Stimulated activated CD4-positive, alpha-beta T cell treated with anti-CD3 and anti-CD28 coated beads, TNF-alpha, amount 100 ng/mL, for 48 hours (primary cell): ENCODE data around the gene DNMT3A.
A peak's percentile ranks its signal among the peaks of the same experiment; 100 is the strongest.

ENCODE experiments used
- DNase-seq, 3 donors: peaks; one replicate each; pipeline ENCODE4 v3.0.0-alpha.2; 2020; ENCODE audit warnings: low read depth in 3 of 3

DNMT3A gene

DNA sequence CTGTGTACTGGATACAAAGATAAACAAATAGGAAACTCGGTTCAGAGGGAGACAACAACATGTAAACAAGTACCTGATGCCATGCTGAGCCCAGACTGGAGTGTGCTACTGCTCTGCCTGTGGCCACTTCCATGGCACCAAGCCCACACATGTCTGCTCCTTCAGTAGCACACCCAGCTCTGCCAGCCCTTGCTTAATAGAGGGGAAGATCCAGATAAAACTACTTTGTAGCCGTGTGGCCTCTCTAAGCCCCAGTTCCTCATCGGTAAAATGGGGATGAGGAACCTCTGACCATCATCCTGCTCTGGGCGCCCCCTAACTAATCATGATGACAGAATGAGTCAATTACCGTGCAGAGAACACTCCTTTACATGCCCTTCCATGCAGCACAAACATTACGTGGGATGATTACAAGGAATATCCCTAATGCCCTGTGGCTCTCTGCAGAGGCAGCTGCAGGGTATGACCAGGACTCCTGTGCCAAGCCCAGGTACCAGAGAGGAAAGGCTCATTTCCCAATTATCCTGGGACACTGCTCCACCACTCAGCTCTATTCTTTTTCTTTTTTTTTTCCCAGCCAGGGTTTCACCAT is 34.9 kb downstream of the DNMT3A start:
- no peak for DNase-seq

DNA sequence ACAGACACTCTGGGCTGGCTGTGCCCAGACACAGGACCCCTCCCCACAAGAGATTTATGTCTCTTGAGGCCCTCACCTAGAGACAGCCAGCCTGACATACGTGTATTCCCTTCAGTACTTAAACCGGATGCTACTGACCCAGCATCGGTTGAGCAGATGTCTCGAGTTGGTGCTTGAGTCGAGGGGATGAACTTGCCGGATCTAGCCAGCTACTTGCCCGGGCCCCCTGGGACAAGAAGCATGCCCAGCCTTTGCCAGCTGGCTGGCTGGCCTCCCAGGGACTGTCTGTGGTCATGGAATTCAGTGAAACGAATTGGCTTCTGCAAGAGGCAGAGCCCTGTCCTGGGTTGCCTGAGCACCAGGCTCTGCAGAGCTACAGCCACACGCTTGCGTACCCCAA is 36.0 kb downstream of the DNMT3A start:
- DNase-seq = no peak

DNA sequence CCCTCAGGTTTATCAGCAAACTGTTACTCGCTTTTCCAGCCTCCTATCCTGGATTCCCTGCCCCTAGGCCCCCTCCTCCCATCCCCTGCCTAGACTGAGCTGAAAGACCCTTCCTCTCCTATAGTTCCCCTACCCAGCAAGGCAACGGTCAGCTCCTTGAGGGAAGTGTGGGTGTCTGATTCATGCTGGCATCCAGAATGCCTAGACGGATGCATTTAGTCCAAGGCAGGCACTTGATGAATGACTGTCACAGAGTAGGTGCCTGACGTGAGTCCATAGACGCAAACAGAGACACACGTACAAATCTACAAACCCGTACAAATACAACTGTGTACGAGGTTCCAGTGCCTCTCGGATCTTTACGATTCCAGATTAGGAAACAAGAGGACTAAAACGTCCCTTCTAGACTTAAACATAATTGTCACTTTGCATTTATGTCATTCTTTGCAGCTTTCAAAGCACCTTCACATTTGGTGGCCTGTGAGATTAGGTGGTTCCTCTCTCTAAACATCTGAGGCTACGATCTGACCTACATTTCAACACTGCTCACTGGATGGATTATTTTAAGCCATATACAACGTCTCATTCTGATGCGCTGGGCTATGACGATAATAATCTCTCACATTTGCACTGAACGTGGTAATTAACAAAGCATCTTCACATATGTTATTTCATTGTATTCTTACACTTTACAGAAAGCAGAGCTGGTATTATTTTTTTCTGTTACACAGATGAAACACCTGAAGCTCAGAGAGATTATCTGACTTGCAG is 36.7 kb downstream of the DNMT3A start:
- DNase-seq = no peak

DNA sequence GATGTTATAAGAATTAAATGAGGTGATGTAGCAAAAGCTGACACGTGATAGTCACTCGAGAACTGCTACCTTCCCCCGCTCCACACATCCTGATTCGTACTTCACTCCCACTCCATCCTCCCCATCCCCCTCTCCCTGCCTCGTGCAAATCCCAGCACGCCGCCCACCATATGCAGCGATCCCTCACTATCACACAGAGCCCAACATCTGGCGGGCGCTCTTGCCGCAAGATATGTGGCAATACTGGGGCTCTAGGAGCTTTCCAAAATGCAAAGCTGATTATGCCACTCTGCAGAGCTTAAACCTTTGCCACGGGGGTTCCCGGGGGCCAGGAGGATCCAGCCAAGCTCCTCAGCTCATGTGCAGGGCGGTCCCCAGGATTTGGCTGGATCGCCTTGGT is 37.4 kb downstream of the DNMT3A start:
- no peak for DNase-seq

DNA sequence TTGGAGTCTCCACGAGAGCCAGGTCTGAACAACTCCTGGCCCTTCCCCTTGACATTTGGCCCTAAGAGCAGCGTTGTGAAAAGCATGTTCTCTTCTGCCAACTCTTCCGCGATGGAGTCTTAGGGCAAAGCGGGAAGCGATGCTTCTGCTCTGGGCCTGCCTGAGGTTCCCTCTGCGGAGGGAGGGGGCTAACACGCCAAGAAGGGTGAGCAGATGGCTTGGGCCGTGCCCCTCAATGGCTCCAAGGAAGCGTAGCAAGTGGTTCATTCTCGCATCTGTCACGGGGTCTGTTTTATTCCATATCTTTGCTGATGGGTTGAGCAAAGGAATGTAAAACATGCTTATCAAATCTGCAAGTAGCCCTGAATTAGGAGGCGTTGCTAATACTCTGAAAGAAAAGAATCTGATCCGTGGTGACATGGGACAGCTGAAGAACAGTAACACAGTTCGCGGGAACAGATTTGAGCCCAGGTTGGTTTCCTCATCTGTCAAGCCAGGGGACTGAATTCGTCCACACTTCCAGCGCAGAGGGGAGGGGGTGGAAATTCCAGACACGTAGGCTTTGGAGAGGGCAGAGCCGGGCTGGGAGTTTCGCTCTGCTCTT is 38.0 kb downstream of the DNMT3A start:
- no peak for DNase-seq

DNA sequence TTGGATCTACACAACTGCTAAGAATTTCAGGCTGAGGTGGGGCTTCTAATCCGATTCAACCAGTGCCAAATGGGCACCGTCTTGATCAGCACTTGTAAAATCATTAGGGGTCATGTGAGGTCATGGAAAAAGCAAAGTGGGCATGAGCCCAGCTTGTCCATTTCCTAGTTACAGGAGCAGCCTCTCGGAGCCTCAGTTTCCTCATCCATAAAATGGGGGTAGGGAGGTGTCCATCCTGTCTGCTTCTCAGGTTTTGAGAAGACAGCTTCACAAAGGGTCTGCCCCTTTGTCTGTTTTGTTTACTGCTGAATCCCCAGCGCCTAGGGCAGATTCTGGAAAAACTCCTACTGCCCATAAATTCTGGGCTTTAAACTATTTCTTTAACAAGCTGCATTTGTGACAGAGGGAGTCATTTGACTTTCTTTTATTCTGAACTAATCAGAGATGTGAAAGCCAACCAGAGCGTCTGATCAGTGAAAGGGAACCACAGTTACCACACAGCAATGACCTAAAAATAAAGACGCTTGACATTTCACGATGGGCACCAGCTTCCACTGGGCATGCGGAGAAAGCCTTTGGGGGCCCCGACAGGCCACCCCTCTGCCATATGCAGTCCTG is 38.9 kb downstream of the DNMT3A start:
- no peak for DNase-seq

DNA sequence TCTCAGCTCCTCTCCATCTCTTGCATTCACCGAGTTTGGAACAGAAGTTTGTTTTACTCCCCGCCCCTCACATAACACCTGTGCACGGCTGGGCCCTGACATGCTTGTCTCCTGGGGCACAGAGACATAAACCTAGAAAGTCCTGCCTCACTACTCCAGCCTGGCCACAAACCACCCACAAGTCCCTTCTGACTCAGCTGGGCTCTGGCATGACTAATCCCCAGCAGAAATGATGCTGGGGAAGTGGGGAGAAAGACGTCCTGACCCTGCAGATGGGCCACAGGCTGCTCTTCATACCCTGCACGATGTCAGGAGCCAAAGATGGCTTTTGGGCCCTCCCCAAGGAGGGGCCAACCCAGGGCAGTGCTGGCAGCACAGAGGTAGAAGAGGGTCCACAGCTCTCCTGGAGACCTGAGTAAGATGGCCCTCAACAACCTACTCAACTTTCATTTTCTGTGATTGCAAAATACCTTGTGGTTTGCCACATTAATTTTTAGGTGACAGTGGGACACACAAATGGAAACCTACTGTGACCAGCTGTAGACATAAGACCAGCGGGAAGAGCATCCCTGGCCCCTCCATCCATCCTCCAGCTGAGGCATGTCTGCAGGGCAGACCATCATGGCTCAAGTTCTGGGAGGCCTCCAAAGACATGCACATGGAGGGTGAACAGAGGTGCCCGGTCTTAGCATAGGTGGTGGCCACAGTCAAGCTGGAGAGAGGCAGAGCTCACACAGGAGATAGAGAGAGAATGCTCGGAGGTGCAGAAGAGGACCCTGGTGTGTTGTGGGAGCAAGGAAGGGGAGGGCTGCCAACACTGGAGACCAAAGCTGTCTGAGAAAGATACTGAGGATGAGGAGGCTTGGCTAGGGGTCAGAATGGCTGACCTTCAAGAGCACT is 40.0 kb downstream of the DNMT3A start:
- peak; percentile 46 to 73 (median 67) for DNase-seq

DNA sequence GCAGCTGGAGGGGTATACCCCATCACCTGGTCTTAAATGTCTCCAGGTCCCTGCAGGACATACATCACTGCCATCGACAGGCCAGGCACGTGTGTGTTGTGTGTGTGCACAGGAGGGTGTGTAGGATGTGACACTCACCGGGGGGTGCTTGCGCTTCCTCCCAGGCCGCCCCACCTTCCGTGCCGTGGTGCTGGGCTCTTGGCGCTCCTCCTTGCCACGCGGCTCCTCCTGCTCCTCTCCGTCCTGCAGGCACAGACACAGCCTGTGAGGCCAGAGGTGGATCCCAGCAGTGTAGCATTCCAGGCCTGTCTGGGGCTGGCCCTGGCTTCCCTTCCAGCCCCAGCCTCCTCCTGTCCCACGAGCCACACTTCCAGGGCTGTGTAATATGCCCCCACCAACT is 41.7 kb downstream of the DNMT3A start:
- no peak for DNase-seq

DNA sequence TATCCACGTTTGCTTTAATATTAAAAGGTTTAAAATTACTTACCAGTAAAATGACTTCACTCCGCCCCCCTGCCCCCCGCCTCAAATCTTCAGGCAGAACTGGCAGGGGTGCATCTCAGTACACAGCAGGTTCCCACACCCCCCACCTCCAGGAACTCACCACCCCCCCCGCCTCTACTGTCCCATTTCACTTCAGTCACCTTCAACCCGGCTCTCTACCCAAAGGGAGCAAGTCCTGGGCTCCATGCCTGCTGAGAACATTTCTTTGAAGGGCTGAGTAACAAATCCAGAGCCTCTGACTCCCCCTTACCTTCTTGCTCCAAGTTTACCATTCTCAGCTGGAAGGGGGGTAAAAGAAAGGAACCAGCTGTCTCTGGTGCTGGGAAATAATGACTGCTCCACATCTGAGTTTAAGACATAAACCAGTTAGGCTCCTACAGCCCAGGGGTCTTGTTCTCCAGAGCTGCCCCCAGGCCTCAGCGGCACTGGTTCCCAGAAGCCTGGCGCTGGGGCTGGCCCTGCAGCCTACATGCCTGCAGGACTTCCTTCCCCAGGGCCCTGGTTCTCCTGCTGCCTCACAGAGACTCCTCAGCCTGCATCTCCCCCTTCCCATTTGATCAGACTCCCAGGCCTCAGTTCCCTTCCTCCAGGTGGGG is 42.8 kb downstream of the DNMT3A start:
- no peak for DNase-seq

DNA sequence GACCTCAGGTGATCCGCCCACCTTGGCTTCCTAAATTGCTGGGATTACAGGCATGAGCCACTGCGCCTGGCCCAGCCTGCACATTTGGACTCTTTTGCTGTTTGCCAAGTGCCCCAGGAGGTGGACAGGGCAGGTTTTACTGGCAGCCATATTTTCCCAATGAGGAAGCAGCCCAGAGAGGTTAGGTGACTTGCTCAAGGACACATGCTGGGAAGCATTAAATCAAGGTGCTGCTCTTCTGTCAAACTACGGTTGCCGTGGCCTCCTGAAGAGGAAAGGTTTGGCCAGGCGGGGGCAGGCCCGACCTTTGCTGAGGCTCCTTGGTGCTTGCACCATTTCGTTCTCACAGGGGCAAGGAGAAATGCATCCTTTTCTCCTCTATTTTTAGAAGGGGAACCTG is 44.0 kb downstream of the DNMT3A start:
- DNase-seq = no peak

DNA sequence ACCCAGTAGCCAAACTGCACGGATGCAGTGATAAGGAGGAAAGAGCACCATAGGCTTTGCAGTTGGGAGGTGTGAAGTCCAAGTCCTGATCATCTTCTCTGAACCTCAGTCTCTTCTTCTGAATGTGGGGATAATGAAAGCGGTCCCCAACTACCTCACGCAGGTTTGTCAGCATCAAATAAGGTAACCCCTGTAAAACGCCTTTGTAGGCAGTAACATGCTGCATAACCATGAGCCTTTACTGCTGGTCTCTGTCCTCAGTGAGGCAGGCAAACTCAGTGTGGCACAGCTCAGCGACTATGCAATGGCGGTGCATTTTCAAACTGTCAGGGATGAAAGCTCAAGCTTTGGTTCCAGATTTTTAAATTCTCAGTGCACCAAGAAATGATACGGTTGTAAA is 46.1 kb downstream of the DNMT3A start:
- no peak for DNase-seq

DNA sequence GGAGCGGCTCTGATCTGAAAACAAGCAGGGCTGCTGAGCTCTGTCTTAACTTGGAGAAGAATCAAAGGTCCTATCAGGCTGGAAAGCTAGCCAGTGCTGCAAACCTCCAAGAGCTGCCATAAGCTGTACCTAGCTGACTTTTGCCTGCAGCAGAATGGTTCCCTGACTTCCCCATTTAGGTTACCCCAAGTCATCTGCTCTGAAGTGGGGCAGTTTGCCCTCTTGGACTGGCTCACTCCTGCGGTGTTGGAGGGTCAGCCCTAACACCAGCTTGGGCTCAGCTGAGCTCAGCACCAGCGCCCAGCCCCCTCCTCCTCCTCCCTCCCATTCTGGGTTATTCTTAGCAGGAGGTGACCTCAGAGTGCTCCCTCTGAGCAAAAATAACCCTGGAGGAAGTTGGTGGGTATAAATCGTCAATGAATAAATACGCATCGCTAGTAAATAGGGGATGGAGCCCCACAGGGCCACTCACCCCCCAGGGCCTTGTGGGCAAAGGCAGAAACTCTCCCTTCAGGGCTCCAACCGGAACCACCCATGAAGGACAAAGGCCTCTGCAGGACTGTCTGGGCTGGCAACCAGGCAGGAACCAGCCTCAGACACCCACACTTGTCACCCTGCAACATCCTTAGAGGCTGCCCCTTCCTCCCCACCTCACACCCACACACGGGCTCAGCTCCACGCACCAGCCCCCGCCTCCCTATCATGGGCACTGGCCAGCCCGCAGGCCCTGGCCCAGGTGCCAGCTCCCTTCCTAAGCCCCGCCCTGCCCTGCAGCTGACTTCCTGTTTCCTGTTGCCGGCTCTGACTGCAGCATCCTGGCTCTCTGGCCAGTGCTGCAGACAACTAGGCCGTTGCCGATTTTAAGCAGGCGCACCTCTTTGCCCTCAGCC is 46.9 kb downstream of the DNMT3A start:
- no peak for DNase-seq

DNA sequence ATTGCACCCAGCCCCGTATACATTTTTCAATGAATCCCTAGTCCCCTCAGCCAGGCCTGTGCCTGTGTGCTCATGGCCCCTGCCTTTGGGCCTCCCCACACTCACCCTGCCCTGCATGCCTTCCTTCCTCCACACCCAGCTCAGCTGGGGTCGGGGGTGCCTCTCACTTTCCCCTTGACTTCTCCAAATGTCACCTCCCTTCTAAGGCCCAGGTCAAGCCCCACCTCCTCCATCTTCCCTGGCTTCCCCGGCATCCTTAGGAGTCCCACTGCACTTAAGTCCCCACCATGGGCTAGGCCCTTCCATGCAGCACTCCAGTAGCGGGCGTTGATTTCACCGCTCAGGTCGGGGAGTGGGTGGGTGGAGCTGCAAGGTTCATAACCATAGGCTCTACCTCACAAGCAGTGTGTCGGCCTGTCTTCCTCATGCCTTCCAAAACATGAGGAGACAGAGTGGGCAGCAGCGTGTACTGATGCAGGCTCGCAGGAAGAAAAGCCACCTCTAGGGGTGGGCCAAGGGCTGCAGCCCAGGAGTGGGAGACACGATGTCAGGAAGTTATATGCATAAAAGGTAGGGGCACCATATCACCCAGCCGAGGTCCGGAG is 47.7 kb downstream of the DNMT3A start:
- no peak for DNase-seq

DNA sequence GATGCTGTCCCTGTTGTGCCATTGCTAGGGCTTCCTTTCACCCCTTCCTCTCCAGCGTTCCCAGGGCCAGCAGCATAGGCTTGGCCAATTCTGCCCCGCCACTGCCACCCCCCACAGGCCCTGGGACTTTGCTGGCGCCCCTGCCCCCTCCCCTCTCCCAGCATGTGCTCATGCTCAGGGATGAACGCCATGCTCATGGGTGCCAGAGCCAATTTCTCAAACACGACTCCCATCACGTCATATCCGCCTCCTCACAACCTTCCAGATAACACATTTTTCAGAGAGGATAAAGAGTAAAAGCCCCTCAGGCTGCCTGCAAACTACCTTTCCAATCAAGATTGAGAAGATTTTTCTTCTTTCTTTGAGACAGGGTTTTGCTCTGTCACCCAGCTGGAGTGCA is 48.6 kb downstream of the DNMT3A start:
- DNase-seq = no peak

DNA sequence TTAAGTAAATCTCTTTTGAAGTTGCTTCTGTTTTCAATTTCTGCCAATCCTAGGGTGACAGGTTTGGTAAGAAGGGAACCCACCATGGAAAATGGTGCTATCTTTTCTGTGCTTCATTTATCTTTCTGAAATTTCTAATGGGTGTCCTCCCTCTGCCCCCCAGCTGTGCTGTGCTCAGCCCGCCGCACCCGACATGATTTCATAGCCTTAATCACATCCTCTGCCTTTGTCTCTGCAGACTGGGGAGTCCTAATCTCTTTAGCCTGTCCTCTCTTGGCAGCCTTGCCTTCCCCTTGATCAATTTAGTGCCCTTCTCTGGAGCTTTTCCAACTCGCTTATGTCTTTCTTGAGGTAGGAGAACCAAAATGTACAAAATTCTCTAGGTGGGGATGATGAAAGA is 49.3 kb downstream of the DNMT3A start:
- no peak for DNase-seq

DNA sequence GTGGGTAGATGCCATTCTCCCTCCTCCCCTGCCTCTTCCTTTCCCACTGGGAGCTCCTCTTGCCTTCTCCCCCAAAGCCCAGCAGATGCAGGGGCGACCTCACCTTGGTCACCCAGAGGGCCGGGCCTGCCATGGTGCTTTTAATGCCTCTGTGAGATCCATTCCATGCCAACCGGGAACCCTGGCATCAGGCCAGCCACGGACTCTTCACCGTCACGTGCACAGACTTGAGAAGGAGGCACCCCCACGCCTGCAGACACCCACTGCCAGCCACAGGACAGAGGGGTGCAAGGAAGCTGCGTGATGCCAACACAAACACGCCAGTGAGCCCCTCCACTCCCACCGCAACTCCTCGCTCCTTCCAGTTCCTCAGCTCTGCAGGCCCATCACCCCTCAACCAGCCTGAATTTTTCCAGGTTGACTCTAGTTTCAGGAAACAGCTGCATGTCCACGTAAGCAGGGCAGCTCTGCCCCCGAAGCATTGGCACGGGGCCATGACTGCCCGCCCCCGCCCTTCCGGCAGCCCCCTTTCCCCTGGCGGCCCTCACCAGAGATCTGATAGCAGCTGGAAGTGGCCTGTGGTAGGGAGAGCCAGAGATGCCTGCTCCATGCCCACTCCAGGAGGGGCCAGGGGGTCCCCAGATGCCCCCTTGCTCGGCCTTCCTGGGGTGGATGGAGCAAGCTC is 50.8 kb downstream of the DNMT3A start:
- no peak for DNase-seq

DNA sequence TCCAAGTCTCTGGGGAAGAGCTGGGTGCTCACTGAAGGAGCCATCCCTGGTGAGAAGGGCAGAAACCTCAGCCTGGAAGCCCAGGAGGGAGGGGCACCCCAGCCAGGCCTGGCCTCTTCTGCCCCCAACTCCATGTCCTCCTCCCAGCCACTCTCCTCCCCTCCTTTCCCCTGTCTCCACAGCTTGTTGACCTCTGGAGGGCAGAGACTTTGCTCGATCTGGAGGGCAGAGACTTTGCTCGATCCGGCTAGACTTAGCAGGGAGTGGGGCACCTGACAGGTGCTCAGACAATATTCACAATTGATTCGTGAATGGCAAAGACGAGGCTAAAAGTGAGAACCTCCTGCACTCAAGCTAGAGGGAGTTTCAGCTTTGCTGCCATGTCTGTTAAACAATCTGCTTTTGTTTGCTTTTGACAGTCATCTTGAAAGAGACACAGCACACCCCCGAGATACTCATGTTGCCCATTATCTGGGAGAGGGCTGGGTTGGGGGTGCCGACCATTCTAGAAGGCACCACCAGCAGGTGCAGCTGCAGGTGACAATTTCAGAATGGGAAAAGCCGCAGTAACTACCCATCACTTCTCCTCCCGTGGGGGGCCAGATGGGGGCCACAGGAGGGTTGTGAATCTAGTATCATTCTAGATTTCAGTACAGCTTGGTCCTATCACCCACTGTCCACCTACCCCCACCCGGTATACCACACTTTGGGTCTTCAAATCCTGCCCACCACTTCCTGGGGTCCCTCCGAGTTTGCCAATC is 54.8 kb downstream of the DNMT3A start:
- DNase-seq = no peak

DNA sequence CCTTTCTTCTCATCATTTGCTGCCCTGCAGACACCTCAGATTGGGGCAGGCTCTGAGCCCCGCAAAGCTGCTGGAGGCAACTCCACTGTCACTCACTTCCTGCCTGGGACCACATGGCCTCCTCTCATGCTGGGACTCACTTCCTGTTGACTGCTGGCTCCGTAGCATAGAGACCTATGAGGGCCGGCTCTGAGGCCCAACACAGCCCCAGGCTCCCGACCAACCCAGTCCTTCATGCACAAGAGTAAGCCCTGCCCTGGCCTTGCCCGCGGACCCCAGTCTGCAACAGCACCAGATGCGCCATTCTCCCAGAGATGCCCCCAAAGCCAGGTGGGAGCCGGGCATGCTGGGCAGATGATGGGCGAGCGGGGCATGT is 55.7 kb downstream of the DNMT3A start:
- peak in 1 of 3 donors; percentile 58 for DNase-seq
